Neural cell (in vitro differentiated cells): Measurements from ENCODE around the gene SREBF1. TPM values are rescaled to one million over a fixed set of nuclear protein-coding genes. Genes with fewer than 3 reads are reported as not detected.

Experiments
- H2AFZ ChIP-seq: fragments of 200-600, 300-800 bp; sonication (generic), shearing (Covaris generic); 2 replicates; pipeline ENCODE4 v1.6.0; 2014; ENCODE audit warnings: low read depth, mild to moderate bottlenecking, antibody characterized with exemption, low read length, moderate library complexity
- H3F3A ChIP-seq: fragments of 200-600 bp; shearing (Covaris generic); 2 replicates; pipeline ENCODE4 v1.6.1; 2016; ENCODE audit warnings: mild to moderate bottlenecking, moderate library complexity, mixed read lengths, antibody characterized with exemption, low read length; ENCODE audit not compliant: insufficient read depth, poor library complexity, severe bottlenecking
- H3K27ac ChIP-seq: fragments of 200-600, 300-800 bp; sonication (generic), shearing (Covaris generic); 2 replicates; pipeline ENCODE4 v1.5.1; 2014; ENCODE audit warnings: mild to moderate bottlenecking, low read length, moderate library complexity
- H3K27me3 ChIP-seq: fragments of 300-800, 200-600 bp; sonication (generic), shearing (Covaris generic); 2 replicates; pipeline ENCODE4 v1.6.0; 2014; ENCODE audit warnings: mild to moderate bottlenecking, low read depth, low read length, moderate library complexity; ENCODE audit not compliant: insufficient read depth
- H3K36me3 ChIP-seq: fragments of 300-800, 200-600 bp; sonication (generic), shearing (Covaris generic); 2 replicates; pipeline ENCODE4 v1.5.1; 2014; ENCODE audit warnings: mild to moderate bottlenecking, antibody characterized with exemption, low read length, moderate library complexity; ENCODE audit not compliant: insufficient read depth
- H3K4me2 ChIP-seq: fragments of 300-800, 200-600 bp; sonication (generic), shearing (Covaris generic); 2 replicates; pipeline ENCODE4 v1.6.0; 2014; ENCODE audit warnings: mild to moderate bottlenecking, low read length
- H3K4me3 ChIP-seq: fragments of 300-800, 200-600 bp; sonication (generic), shearing (Covaris generic); 2 replicates; pipeline ENCODE4 v1.5.1; 2014; ENCODE audit warnings: mild to moderate bottlenecking, low read length, moderate library complexity
- H3K79me2 ChIP-seq: fragments of 200-600 bp; shearing (Covaris generic); replicated peaks from 2 replicates; pipeline ENCODE4 v1.6.0; 2014; ENCODE audit warnings: mild to moderate bottlenecking, low read length, moderate library complexity; ENCODE audit not compliant: insufficient read depth
- H3K9ac ChIP-seq: fragments of 300-800, 200-600 bp; sonication (generic), shearing (Covaris generic); 2 replicates; pipeline ENCODE4 v1.6.1; 2016; ENCODE audit warnings: mild to moderate bottlenecking, low read length, mixed read lengths
- H3K9me2 ChIP-seq: fragments of 200-600 bp; shearing (Covaris generic); 2 replicates; pipeline ENCODE4 v1.6.1; 2016; ENCODE audit warnings: mild to moderate bottlenecking, low read length, mixed read lengths; ENCODE audit not compliant: insufficient read depth
- H3K9me3 ChIP-seq: fragments of 200-600, 300-800 bp; sonication (generic), shearing (Covaris generic); 2 replicates; pipeline ENCODE4 v1.6.1; 2016; ENCODE audit warnings: mild to moderate bottlenecking, mixed run types, low read length, moderate library complexity, mixed read lengths
- H4K20me1 ChIP-seq: fragments of 200-600 bp; shearing (Covaris generic); 2 replicates; pipeline ENCODE4 v1.6.1; 2016; ENCODE audit warnings: mild to moderate bottlenecking, mixed run types; ENCODE audit not compliant: insufficient read depth
- CTCF ChIP-seq: fragments of 450-650 bp; IDR thresholded peaks from 2 replicates; pipeline ENCODE4 v1.5.1; 2014; ENCODE audit warnings: antibody characterized with exemption, mild to moderate bottlenecking, moderate library complexity; ENCODE audit not compliant: poor library complexity, severe bottlenecking
- EP300 ChIP-seq: fragments of 450-650 bp; conservative IDR thresholded peaks from 2 replicates; pipeline ENCODE4 v1.6.1; 2014; ENCODE audit warnings: antibody characterized with exemption, mild to moderate bottlenecking, moderate library complexity; ENCODE audit not compliant: poor library complexity, severe bottlenecking
- EZH2 ChIP-seq: fragments of 200-600, 300-800 bp; shearing (Covaris generic), sonication (generic); IDR thresholded peaks from 2 replicates; pipeline ENCODE4 v1.6.1; 2014; ENCODE audit warnings: antibody characterized with exemption, low read length, borderline replicate concordance, mild to moderate bottlenecking; ENCODE audit not compliant: insufficient read depth, poor library complexity, severe bottlenecking
- MXI1 ChIP-seq: fragments of 450-650 bp; conservative IDR thresholded peaks from 2 replicates; pipeline ENCODE4 v1.6.1; 2014; ENCODE audit warnings: antibody characterized with exemption, mild to moderate bottlenecking; ENCODE audit not compliant: poor library complexity, severe bottlenecking
- POLR2AphosphoS5 ChIP-seq: IDR thresholded peaks from 2 replicates; pipeline ENCODE4 v1.6.1; 2012
- RAD21 ChIP-seq: fragments of 450-650 bp; conservative IDR thresholded peaks from 2 replicates; pipeline ENCODE4 v1.6.1; 2014; ENCODE audit warnings: antibody characterized with exemption, mild to moderate bottlenecking, moderate library complexity
- REST ChIP-seq: IDR thresholded peaks from 2 replicates; pipeline ENCODE4 v1.6.1; 2012; ENCODE audit warnings: borderline replicate concordance
- SMC3 ChIP-seq: fragments of 450-650 bp; conservative IDR thresholded peaks from 2 replicates; pipeline ENCODE4 v1.6.1; 2014; ENCODE audit warnings: antibody characterized with exemption, mild to moderate bottlenecking, moderate library complexity; ENCODE audit not compliant: poor library complexity
- TAF1 ChIP-seq: IDR thresholded peaks from 2 replicates; pipeline ENCODE4 v1.6.1; 2012; ENCODE audit warnings: low read depth
- polyA plus RNA-seq: library from polyadenylated mRNA; depleted of rRNA; stranded (reverse); fragments of >200 nt; gene quantifications from 2 replicates; pipeline ENCODE4 v1.2.3, GENCODE V29; 2014

Gene SREBF1
- polyA plus RNA-seq, 1 donor from 2014 or later = 22.5 TPM

- Histone ChIP-seq H2AFZ (no peak overlapping the region), H4K20me1 (peaks cover 11% of the 10 kb centered on the region), H3K9me3 (no peaks in the 10 kb centered on the region), H3K79me2 (peaks cover 53% of the 10 kb centered on the region), H3F3A (no peaks in the 10 kb centered on the region), H3K27ac (no peak overlapping the region), H3K36me3 (peaks cover 11% of the 10 kb centered on the region), H3K27me3 (no peaks in the 10 kb centered on the region), H3K4me3 (no peak overlapping the region), H3K4me2 (no peak overlapping the region), H3K9ac (no peak overlapping the region), H3K9me2 (no peaks in the 10 kb centered on the region)
- no peak for TF ChIP-seq SMC3
- TF ChIP-seq TAF1 = no peak
- TF ChIP-seq RAD21 = no peak
- no peak for TF ChIP-seq POLR2AphosphoS5
- no peak for TF ChIP-seq EP300
- no peak for TF ChIP-seq EZH2
- TF ChIP-seq MXI1 = no peak
- TF ChIP-seq CTCF = no peak
- no peak for TF ChIP-seq REST
These were observed 34.8 kb downstream of the SREBF1 start for GRCh38 chr17:17801800-17802481.

GRCh38 chr17:17800504-17801021 is 36.2 kb downstream of the SREBF1 start:
- H2AFZ ChIP-seq = no peak overlapping the region
- H4K20me1 ChIP-seq = peaks cover 15% of the 10 kb centered on the region
- TF ChIP-seq SMC3 (no peak), RAD21 (no peak), EZH2 (no peak), REST (no peak), CTCF (no peak), EP300 (no peak)
- no peak overlapping the region for H3K27ac ChIP-seq
- no peak overlapping the region for H3K4me3 ChIP-seq
- no peak overlapping the region for H3K9ac ChIP-seq
- H3K4me2 ChIP-seq = no peak overlapping the region
- H3F3A ChIP-seq = peaks cover 4% of the 10 kb centered on the region
- H3K27me3 ChIP-seq = no peaks in the 10 kb centered on the region
- peaks cover 11% of the 10 kb centered on the region for H3K36me3 ChIP-seq
- peaks cover 62% of the 10 kb centered on the region for H3K79me2 ChIP-seq
- H3K9me2 ChIP-seq = no peaks in the 10 kb centered on the region
- no peaks in the 10 kb centered on the region for H3K9me3 ChIP-seq
